Gastroesophageal sphincter (tissue), 4 donors: Measurements from ENCODE around the gene CHST8. TPM values are rescaled to one million over a fixed set of nuclear protein-coding genes. Genes with fewer than 3 reads are reported as not detected.

Experiments used
- ATAC-seq: fragments of 150-250 bp; one replicate; pipeline ENCODE4 v1.9.1; 2016; ENCODE audit warnings: mild to moderate bottlenecking, moderate library complexity
- H3K27ac ChIP-seq, 4 donors: fragments of 200-600 bp; sonication (generic) in 3 of 4; 1 replicate in 3 of 4; 2 replicates in 1 of 4; pipeline ENCODE4 v1.5.1; 2016 to 2019
- H3K27me3 ChIP-seq: fragments of 200-600 bp; sonication (generic); one replicate; pipeline ENCODE4 v1.5.1; 2019
- H3K36me3 ChIP-seq, 2 donors: fragments of 200-600 bp; sonication (generic); one replicate each; pipeline ENCODE4 v1.5.1; 2019; ENCODE audit warnings: control low read depth in 1 of 2
- H3K4me1 ChIP-seq, 3 donors: fragments of 200-600 bp; sonication (generic); 1 replicate in 2 of 3; 2 replicates in 1 of 3; pipeline ENCODE4 v1.5.1; 2016 to 2019; ENCODE audit warnings: control low read depth in 2 of 3
- H3K4me3 ChIP-seq, 2 donors: fragments of 200-600 bp; sonication (generic); one replicate each; pipeline ENCODE4 v1.5.1; 2019; ENCODE audit warnings: mild to moderate bottlenecking in 1 of 2, moderate library complexity in 1 of 2
- H3K9me3 ChIP-seq, 3 donors: fragments of 200-600 bp; sonication (generic); one replicate each; pipeline ENCODE4 v1.5.1; 2017 to 2019; ENCODE audit warnings: control low read depth in 2 of 3
- CTCF ChIP-seq, 4 experiments: fragments of 200-600 bp in 2 of 4; fragments of 450-650 bp in 2 of 4; sonication (generic) in 1 of 4; IDR thresholded peaks; one replicate each; pipeline ENCODE4 v1.5.1; 2017 to 2019; ENCODE audit warnings: antibody characterized with exemption in 4 of 4, mild to moderate bottlenecking in 2 of 4, moderate library complexity in 2 of 4
- WGBS, 2 donors: methylation state at CpG; one replicate each; pipeline ENCODE4 v1.1.5; 2018; ENCODE audit warnings: low coverage in 1 of 2; 5-methylcytosine and 5-hydroxymethylcytosine counted together
- total RNA-seq, 4 donors: library from RNA; depleted of rRNA; stranded (reverse); fragments of >200 nt; gene quantifications; one replicate each; pipeline ENCODE4 v1.1.0, GENCODE V29; 2016

CHST8 gene
- total RNA-seq, 4 donors from 2014 or later: 0.16 to 0.66 (median 0.54) TPM; not detected in 1

GRCh38 chr19:33821871-33822270 lies 200.1 kb downstream of the CHST8 start:
- no peaks in the 10 kb centered on the region for H3K27me3 ChIP-seq
- no peak for ATAC-seq
- WGBS, 2 donors: 46 to 54% methylated on average over 2 of the region's 2 CpGs
- H3K4me1 ChIP-seq: peaks cover 0 to 22% (median 9%) of the 10 kb centered on the region in 3 donors
- no peaks in the 10 kb centered on the region for H3K9me3 ChIP-seq
- H3K4me3 ChIP-seq: no peak overlapping the region
- H3K27ac ChIP-seq: no peak overlapping the region
- no peak for TF ChIP-seq CTCF (IDR thresholded peaks at IDR 0.05)
- no peaks in the 10 kb centered on the region for H3K36me3 ChIP-seq

Other genes with a start within 250 kb of the CHST8 start
- 10 to 100 TPM; 23.8 to 34.9 (median 26.2) TPM for gene CEBPG, start 248.2 kb upstream of the CHST8 start, total RNA-seq
- gene PEPD, start 100.2 kb upstream of the CHST8 start, total RNA-seq: 10 to 100 TPM; 61.3 to 77.7 (median 69.6) TPM
- 100 to 1,000 TPM in 1 of 4 donors, 10 to 100 TPM in 3; 62.3 to 148 (median 84.3) TPM for gene KCTD15, start 174.9 kb downstream of the CHST8 start, total RNA-seq